ENCODE data around the gene PLD4. TPM values are rescaled to one million over a fixed set of nuclear protein-coding genes. Genes with fewer than 3 reads are reported as not detected.

Gene PLD4
- total RNA-seq, 4 donors from 2014 or later = 2.4 TPM; not detected in 3

- Histone ChIP-seq H3K4me3 (no peak overlapping the region), H3K9me3 (peaks cover 0 to 4% (median 0%) of the 10 kb centered on the region in 4 donors), H3K36me3 (no peaks in the 10 kb centered on the region), H3K27ac (no peak overlapping the region), H3K27me3 (no peaks in the 10 kb centered on the region), H3K4me1 (peaks cover 0 to 32% (median 12%) of the 10 kb centered on the region in 4 donors)
- TF ChIP-seq EP300 (IDR thresholded peaks at IDR 0.05) = no peak
- TF ChIP-seq, protein P1, sequence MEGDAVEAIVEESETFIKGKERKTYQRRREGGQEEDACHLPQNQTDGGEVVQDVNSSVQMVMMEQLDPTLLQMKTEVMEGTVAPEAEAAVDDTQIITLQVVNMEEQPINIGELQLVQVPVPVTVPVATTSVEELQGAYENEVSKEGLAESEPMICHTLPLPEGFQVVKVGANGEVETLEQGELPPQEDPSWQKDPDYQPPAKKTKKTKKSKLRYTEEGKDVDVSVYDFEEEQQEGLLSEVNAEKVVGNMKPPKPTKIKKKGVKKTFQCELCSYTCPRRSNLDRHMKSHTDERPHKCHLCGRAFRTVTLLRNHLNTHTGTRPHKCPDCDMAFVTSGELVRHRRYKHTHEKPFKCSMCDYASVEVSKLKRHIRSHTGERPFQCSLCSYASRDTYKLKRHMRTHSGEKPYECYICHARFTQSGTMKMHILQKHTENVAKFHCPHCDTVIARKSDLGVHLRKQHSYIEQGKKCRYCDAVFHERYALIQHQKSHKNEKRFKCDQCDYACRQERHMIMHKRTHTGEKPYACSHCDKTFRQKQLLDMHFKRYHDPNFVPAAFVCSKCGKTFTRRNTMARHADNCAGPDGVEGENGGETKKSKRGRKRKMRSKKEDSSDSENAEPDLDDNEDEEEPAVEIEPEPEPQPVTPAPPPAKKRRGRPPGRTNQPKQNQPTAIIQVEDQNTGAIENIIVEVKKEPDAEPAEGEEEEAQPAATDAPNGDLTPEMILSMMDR (IDR thresholded peaks at IDR 0.05) = no peak
- no peak for TF ChIP-seq POLR2A (IDR thresholded peaks at IDR 0.05)
- 84 to 90% methylated on average over 13 to 15 of the region's 15 CpGs for WGBS, 2 donors
- no peak for DNase-seq (ENCODE audit: low spot score in 2 of 2)
Measured at GRCh38 chr14:104929268-104930230, 4.9 kb downstream of the PLD4 start.

DNA sequence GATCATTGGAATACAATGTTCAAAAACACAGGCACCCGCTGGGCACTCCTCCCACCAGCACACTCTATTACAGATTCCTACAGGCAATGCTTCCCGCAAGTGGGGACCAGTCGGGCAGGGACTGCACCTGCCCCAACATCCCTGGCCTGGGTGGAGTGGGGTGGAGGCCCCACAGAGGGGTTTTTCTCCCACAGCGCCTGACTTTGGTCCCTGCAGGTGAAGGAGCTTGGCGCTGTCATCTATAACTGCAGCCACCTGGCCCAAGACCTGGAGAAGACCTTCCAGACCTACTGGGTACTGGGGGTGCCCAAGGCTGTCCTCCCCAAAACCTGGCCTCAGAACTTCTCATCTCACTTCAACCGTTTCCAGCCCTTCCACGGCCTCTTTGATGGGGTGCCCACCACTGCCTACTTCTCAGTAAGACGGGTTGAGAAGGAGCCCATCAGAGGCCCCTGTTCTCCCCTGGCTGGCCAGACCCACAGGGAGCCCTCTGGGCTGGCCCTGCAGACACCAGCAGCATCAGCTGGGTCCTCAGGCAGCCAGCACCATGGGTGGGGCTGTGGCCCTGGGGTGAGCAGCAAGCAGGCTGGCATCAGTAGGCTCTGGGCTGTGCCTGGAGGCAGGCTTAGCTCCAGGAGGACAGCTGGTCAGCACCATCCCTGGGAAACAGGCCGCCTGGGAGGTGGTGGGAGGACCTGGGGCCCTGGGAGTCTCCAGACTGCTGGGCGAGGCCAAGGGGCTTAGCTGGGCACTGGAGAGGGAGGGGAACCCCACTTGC, 6.0 kb downstream of the PLD4 start:
- WGBS, 2 donors = 81 to 87% methylated on average over 9 to 10 of the region's 10 CpGs
- Histone ChIP-seq H3K27me3 (no peaks in the 10 kb centered on the region), H3K27ac (no peak overlapping the region), H3K4me1 (peaks cover 0 to 32% (median 12%) of the 10 kb centered on the region in 4 donors), H3K9me3 (no peaks in the 10 kb centered on the region), H3K36me3 (no peaks in the 10 kb centered on the region), H3K4me3 (no peak overlapping the region)
- TF ChIP-seq EP300 (IDR thresholded peaks at IDR 0.05) = no peak
- no peak for TF ChIP-seq POLR2A (IDR thresholded peaks at IDR 0.05)
- peak in 1 of 2 donors; percentile 10 for DNase-seq (ENCODE audit: low spot score in 2 of 2)

DNA sequence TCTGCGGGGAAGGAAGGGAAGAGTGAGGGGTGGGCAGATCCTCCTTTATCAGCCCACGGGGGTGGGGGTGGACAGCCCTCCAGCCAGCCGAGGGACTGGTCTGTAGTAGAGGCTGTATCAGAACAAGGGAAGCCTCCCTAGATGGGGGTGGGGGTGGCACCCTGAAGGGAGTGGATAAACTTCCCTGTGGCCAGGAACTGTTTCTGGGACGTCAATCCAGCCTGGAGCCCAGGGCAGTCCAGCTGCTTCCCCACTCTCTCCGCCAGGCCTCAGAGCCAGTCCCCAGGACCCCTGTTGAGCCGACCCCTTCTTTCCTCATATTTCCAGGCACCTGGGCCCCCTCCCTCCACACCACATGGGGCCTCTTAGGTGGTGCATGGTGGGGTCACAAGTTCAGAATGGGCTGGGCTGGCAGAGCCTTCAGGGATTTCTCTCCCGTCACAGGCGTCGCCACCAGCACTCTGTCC, 6.7 kb downstream of the PLD4 start:
- no peak overlapping the region for H3K27ac ChIP-seq
- peak in 1 of 2 donors; percentile 9 for DNase-seq (ENCODE audit: low spot score in 2 of 2)

GRCh38 chr14:104931771-104932675, 7.3 kb downstream of the PLD4 start:
- DNase-seq (ENCODE audit: low spot score in 2 of 2) = peak in 1 of 2 donors; percentile 11

More for the DNA sequence above, 6.7 kb downstream of the PLD4 start:
- 71 to 77% methylated on average over 6 to 8 of the region's 9 CpGs for WGBS, 2 donors
- peaks cover 0 to 32% (median 12%) of the 10 kb centered on the region in 4 donors for H3K4me1 ChIP-seq
- no peaks in the 10 kb centered on the region for H3K36me3 ChIP-seq
- TF ChIP-seq EP300 (IDR thresholded peaks at IDR 0.05) (no peak), POLR2A (IDR thresholded peaks at IDR 0.05) (no peak)
- TF ChIP-seq, protein P1 (IDR thresholded peaks at IDR 0.05) = no peak
- no peak overlapping the region for H3K4me3 ChIP-seq
- no peaks in the 10 kb centered on the region for H3K9me3 ChIP-seq
- H3K27me3 ChIP-seq = no peaks in the 10 kb centered on the region

More at GRCh38 chr14:104931771-104932675, 7.3 kb downstream of the PLD4 start:
- TF ChIP-seq POLR2A (IDR thresholded peaks at IDR 0.05) = no peak
- TF ChIP-seq EP300 (IDR thresholded peaks at IDR 0.05) = no peak
- TF ChIP-seq, protein P1 (IDR thresholded peaks at IDR 0.05) = no peak
- Histone ChIP-seq H3K36me3 (no peaks in the 10 kb centered on the region), H3K4me1 (peaks cover 0 to 28% (median 12%) of the 10 kb centered on the region in 4 donors), H3K27me3 (no peaks in the 10 kb centered on the region), H3K27ac (peak overlapping the region in 1 of 4 donors; percentile 68), H3K4me3 (peak overlapping the region; percentile 45 to 68 (median 62)), H3K9me3 (no peaks in the 10 kb centered on the region)
- WGBS, 2 donors = 40 to 46% methylated on average over 40 to 43 of the region's 64 CpGs
